ENCODE results near the gene ZNF205. TPM values are rescaled to one million over a fixed set of nuclear protein-coding genes. Genes with fewer than 3 reads are reported as not detected.

Gene ZNF205
- total and polyA plus RNA-seq, 9 donors = 12.0 to 15.4 (median 13.7) TPM

- peaks cover 42% of the 10 kb centered on the region for H3K27me3 ChIP-seq (ENCODE audit: control insufficient read depth, insufficient read depth, low read length)
- peaks cover 29% of the 10 kb centered on the region for H3K4me1 ChIP-seq (ENCODE audit: control insufficient read depth, insufficient read depth, low read length)
- DNase-seq = peak; percentile 92
- H3K27ac ChIP-seq (ENCODE audit: low read length) = peak overlapping the region; percentile 20
- H3K9me3 ChIP-seq (replicated peaks; ENCODE audit: control insufficient read depth, low read depth, low read length) = no peaks in the 10 kb centered on the region
- H3K36me3 ChIP-seq (ENCODE audit: control insufficient read depth, insufficient read depth, low read length) = no peaks in the 10 kb centered on the region
- peak overlapping the region; percentile 10 for H3K4me3 ChIP-seq (ENCODE audit: low read length)
- WGBS (ENCODE audit: insufficient coverage) = 4% methylated on average over 18 of the region's 39 CpGs
Measured at GRCh38 chr16:3099732-3100499, 12.5 kb upstream of the ZNF205 start.

DNA sequence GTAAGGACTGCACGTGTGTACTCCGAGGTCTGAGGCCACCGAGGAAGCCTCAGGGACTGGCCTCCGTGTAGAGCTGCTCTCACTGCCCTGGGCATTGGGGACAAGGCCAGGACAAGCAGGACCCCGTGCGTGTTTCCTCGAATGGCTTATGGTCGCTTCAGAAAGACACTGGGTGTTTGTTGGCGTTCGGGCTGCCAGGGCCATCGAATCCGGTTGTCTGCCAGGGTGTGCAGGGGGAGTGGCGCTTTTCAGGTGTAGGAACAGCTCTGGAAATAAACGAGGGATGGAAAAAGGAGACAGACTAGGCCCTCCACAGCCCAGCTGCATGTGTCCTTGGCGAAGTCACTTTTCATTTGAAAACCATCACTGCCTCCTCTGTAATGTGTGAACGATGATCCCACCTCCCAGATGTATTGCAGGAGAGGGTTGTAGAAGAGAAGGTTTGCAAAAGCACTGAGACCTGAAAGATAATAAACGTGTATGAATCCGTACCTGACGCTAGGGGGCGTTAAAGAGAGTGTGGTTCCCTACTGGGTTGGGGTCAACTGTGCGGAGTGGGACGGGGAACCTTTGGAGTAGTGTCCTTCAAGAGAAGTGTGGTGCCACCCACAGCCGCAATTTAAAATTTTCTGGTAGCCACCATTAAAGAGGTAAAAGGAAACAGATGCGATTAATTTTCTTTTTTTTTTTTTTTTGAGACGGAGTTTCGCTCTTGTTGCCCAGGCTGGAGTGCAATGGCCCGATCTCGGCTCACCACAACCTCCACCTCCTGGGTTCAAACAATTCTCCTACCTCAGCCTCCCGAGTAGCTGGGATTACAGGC is 11.2 kb upstream of the ZNF205 start:
- Histone ChIP-seq H3K27ac (ENCODE audit: low read length) (peak overlapping the region; percentile 62), H3K27me3 (ENCODE audit: control insufficient read depth, insufficient read depth, low read length) (peaks cover 42% of the 10 kb centered on the region), H3K9me3 (replicated peaks; ENCODE audit: control insufficient read depth, low read depth, low read length) (no peaks in the 10 kb centered on the region), H3K4me1 (ENCODE audit: control insufficient read depth, insufficient read depth, low read length) (peaks cover 36% of the 10 kb centered on the region), H3K4me3 (ENCODE audit: low read length) (no peak overlapping the region), H3K36me3 (ENCODE audit: control insufficient read depth, insufficient read depth, low read length) (no peaks in the 10 kb centered on the region)
- WGBS (ENCODE audit: insufficient coverage) = 69% methylated on average over 17 of the region's 29 CpGs
- peak; percentile 37 for DNase-seq

DNA sequence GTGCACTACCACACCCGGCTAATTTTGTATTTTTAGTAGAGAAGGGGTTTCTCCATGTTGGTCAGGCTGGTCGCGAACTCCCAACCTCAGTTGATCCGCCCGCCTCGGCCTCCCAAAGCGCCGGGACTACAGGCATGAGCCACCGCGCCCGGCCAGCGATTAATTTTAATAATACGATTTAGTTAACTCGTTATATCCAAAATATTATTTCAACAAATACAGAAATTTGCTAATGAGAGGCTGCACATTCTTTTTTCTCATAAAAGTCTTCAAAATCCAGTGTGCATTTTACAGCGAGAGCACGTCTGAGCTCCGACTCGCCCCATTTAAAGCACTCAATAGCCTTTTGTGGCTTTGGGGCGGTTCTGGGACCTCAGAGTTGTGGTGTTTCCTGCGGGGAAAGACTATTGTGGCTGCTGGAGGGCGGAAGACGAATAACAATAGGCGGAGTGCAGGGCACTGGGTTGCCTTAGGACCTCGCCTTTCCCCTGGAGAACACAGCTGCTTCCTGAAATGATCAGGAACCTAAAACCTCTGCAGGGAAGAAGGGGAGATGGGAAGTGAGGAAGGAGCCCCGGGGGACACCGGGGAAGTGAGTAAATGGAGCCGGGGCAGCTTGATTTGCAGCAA is 10.4 kb upstream of the ZNF205 start:
- peak; percentile 77 for DNase-seq
- WGBS (ENCODE audit: insufficient coverage) = 36% methylated on average over 16 of the region's 27 CpGs
- no peaks in the 10 kb centered on the region for H3K9me3 ChIP-seq (replicated peaks; ENCODE audit: control insufficient read depth, low read depth, low read length)
- H3K27me3 ChIP-seq (ENCODE audit: control insufficient read depth, insufficient read depth, low read length) = peaks cover 40% of the 10 kb centered on the region
- H3K36me3 ChIP-seq (ENCODE audit: control insufficient read depth, insufficient read depth, low read length) = no peaks in the 10 kb centered on the region
- H3K4me3 ChIP-seq (ENCODE audit: low read length) = no peak overlapping the region
- H3K4me1 ChIP-seq (ENCODE audit: control insufficient read depth, insufficient read depth, low read length) = peaks cover 40% of the 10 kb centered on the region
- H3K27ac ChIP-seq (ENCODE audit: low read length) = peak overlapping the region; percentile 85

GRCh38 chr16:3106205-3106928 is 6.0 kb upstream of the ZNF205 start:
- Histone ChIP-seq H3K4me1 (ENCODE audit: control insufficient read depth, insufficient read depth, low read length) (peaks cover 20% of the 10 kb centered on the region), H3K27me3 (ENCODE audit: control insufficient read depth, insufficient read depth, low read length) (peaks cover 6% of the 10 kb centered on the region), H3K4me3 (ENCODE audit: low read length) (peak overlapping the region; percentile 50), H3K27ac (ENCODE audit: low read length) (peak overlapping the region; percentile 86), H3K36me3 (ENCODE audit: control insufficient read depth, insufficient read depth, low read length) (no peaks in the 10 kb centered on the region), H3K9me3 (replicated peaks; ENCODE audit: control insufficient read depth, low read depth, low read length) (no peaks in the 10 kb centered on the region)
- peak; percentile 95 for DNase-seq
- WGBS (ENCODE audit: insufficient coverage) = under 1% methylated on average over 68 of the region's 74 CpGs

- 10% methylated on average over 19 of the region's 19 CpGs for WGBS (ENCODE audit: insufficient coverage)
- Histone ChIP-seq H3K36me3 (ENCODE audit: control insufficient read depth, insufficient read depth, low read length) (peaks cover 39% of the 10 kb centered on the region), H3K27ac (ENCODE audit: low read length) (peak overlapping the region; percentile 82), H3K27me3 (ENCODE audit: control insufficient read depth, insufficient read depth, low read length) (no peaks in the 10 kb centered on the region), H3K4me3 (ENCODE audit: low read length) (peak overlapping the region; percentile 71), H3K4me1 (ENCODE audit: control insufficient read depth, insufficient read depth, low read length) (peaks cover 28% of the 10 kb centered on the region), H3K9me3 (replicated peaks; ENCODE audit: control insufficient read depth, low read depth, low read length) (no peaks in the 10 kb centered on the region)
- DNase-seq = peak; percentile 81
Measured at GRCh38 chr16:3112881-3113574, 642 bp downstream of the ZNF205 start.

DNA sequence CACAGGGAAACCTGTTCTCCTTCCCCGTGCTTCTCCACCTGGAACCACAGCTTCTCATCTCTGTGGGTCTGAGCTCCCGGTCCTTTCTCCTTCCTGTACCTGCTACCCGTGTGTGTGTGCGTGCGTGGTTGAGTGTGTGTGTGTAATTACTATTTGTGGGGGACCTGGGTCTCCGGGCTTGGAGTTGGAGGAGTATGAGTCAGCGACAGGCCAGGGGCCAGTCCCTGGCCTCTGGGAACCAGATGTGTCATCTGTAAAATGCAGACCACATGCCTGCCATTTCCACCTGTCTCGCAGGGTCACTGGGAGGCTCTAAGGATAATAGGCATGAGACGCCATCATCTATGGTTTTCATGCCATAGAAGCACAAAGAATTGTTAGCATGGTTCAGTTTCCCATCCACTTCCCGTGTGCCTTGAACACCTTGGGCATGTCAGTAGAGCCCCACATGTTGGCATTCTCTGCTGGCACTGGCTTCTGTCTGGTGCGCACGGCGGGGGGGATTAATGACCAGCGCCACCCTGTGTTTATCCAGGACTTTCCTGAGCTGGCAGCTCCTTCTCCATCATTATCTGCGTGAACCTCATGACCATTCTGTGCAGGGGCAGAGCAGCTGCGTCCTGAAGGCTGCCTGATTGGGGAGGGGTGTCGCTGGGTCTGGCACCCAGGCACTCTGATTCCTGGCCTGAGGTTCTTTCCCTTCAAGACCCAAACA is 1.5 kb downstream of the ZNF205 start:
- peaks cover 48% of the 10 kb centered on the region for H3K36me3 ChIP-seq (ENCODE audit: control insufficient read depth, insufficient read depth, low read length)
- H3K27ac ChIP-seq (ENCODE audit: low read length) = peak overlapping the region; percentile 82
- H3K4me3 ChIP-seq (ENCODE audit: low read length) = peak overlapping the region; percentile 71
- H3K4me1 ChIP-seq (ENCODE audit: control insufficient read depth, insufficient read depth, low read length) = peaks cover 28% of the 10 kb centered on the region
- DNase-seq = no peak
- H3K27me3 ChIP-seq (ENCODE audit: control insufficient read depth, insufficient read depth, low read length) = no peaks in the 10 kb centered on the region
- H3K9me3 ChIP-seq (replicated peaks; ENCODE audit: control insufficient read depth, low read depth, low read length) = no peaks in the 10 kb centered on the region
- WGBS (ENCODE audit: insufficient coverage) = 55% methylated on average over 8 of the region's 17 CpGs

- no peaks in the 10 kb centered on the region for H3K27me3 ChIP-seq (ENCODE audit: control insufficient read depth, insufficient read depth, low read length)
- no peaks in the 10 kb centered on the region for H3K9me3 ChIP-seq (replicated peaks; ENCODE audit: control insufficient read depth, low read depth, low read length)
- no peak overlapping the region for H3K4me3 ChIP-seq (ENCODE audit: low read length)
- H3K36me3 ChIP-seq (ENCODE audit: control insufficient read depth, insufficient read depth, low read length) = peaks cover 59% of the 10 kb centered on the region
- no peak for DNase-seq
- no peak overlapping the region for H3K27ac ChIP-seq (ENCODE audit: low read length)
- peaks cover 28% of the 10 kb centered on the region for H3K4me1 ChIP-seq (ENCODE audit: control insufficient read depth, insufficient read depth, low read length)
- WGBS (ENCODE audit: insufficient coverage) = 90% methylated on average over 11 of the region's 12 CpGs
Measured at GRCh38 chr16:3115003-3115402, 2.6 kb downstream of the ZNF205 start.

DNA sequence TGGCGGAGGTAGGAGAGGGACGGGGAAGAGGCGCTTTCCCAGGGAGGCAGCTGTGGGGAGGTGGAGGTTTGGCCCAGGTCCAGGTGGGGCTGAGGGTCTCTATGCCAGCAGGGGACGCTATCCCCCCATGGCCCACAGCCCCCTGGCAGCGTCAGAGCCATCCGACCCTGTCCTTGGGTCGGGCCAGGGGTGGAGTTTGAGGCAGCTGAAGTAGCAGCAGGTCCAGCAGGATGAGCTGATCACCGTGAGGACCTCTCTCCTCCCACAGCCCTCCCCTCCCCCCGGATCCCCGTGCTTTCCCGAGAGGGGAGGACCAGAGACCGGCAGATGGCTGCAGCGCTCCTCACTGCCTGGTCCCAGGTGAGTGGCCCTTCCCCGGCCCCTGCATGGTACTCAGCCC is 3.2 kb downstream of the ZNF205 start:
- 77% methylated on average over 10 of the region's 14 CpGs for WGBS (ENCODE audit: insufficient coverage)
- H3K36me3 ChIP-seq (ENCODE audit: control insufficient read depth, insufficient read depth, low read length) = peaks cover 64% of the 10 kb centered on the region
- H3K4me3 ChIP-seq (ENCODE audit: low read length) = no peak overlapping the region
- peaks cover 28% of the 10 kb centered on the region for H3K4me1 ChIP-seq (ENCODE audit: control insufficient read depth, insufficient read depth, low read length)
- no peak for DNase-seq
- H3K9me3 ChIP-seq (replicated peaks; ENCODE audit: control insufficient read depth, low read depth, low read length) = no peaks in the 10 kb centered on the region
- no peak overlapping the region for H3K27ac ChIP-seq (ENCODE audit: low read length)
- H3K27me3 ChIP-seq (ENCODE audit: control insufficient read depth, insufficient read depth, low read length) = no peaks in the 10 kb centered on the region
